ENCODE data around the gene FOXK1. TPM values are rescaled to one million over a fixed set of nuclear protein-coding genes. Genes with fewer than 3 reads are reported as not detected.

FOXK1 gene
- total and polyA plus RNA-seq, 2 of the 13 experiments (the other 11 are each of a cell fraction or from before 2014, with no cell fraction given) = 4.6 to 8.8 TPM

- BruUV-seq (replicated peaks) = no TSS peak
- no peak for TF ChIP-seq SNRNP70 (IDR thresholded peaks at IDR 0.05; ENCODE audit: low read depth, low read length)
- 0 out of 2 replicates have a peak, but pooled peaks have one; percentile 22 for TF ChIP-seq ZNF263 (CRISPR knock-in tag; IDR thresholded peaks at IDR 0.05)
- no peak for TF ChIP-seq LCORL (IDR thresholded peaks at IDR 0.05)
- no peak for TF ChIP-seq LCORL (CRISPR knock-in tag; IDR thresholded peaks at IDR 0.05)
- TF ChIP-seq ZNF30 (CRISPR knock-in tag; IDR thresholded peaks at IDR 0.05) = no peak
- TF ChIP-seq ZNF687 (CRISPR knock-in tag; IDR thresholded peaks at IDR 0.05) = peak; percentile 44
- TF ChIP-seq TFE3 (CRISPR knock-in tag; IDR thresholded peaks at IDR 0.05) = peak; percentile 75; the same call in 1 of the 2 replicates
- no peak for TF ChIP-seq ZBTB20 (CRISPR knock-in tag; IDR thresholded peaks at IDR 0.05; ENCODE audit: borderline replicate concordance, low read depth)
- TF ChIP-seq SAP130 (CRISPR knock-in tag; IDR thresholded peaks at IDR 0.05; ENCODE audit: low read depth) = peak; percentile 36; the same call in 1 of the 2 replicates
- no peak for TF ChIP-seq TERF1 (CRISPR knock-in tag; IDR thresholded peaks at IDR 0.05)
- TF ChIP-seq UBTF (CRISPR knock-in tag; IDR thresholded peaks at IDR 0.05) = 0 out of 2 replicates have a peak, but pooled peaks have one; percentile 56
These were observed 121.5 kb downstream of the FOXK1 start for GRCh38 chr7:4803397-4804241.

More at GRCh38 chr7:4803397-4804241, 121.5 kb downstream of the FOXK1 start:
- CTCF ChIA-PET (ENCODE audit: low intra/inter-chr PET ratio, low total read pairs) = no interaction called here
- Histone ChIP-seq H3K79me2 (ENCODE audit: insufficient read depth, low read length) (no peaks in the 10 kb centered on the region), H4K20me1 (ENCODE audit: insufficient read depth, low read length) (no peaks in the 10 kb centered on the region), H3K4me2 (ENCODE audit: low read depth, low read length) (peak overlapping the region; percentile 68), H3K9ac (ENCODE audit: insufficient read depth, low read depth, low read length) (no peak overlapping the region), H3K36me3 (replicated peaks in 1 of 2; ENCODE audit: control insufficient read depth in 1 of 2, insufficient read depth in 2 of 2, low read length in 2 of 2) (no peaks in the 10 kb centered on the region), H2AFZ (ENCODE audit: low read length) (no peak overlapping the region), H3K27ac (ENCODE audit: extremely low read length, insufficient read depth, low read length) (no peak overlapping the region), H3K9me3 (ENCODE audit: low read length) (no peaks in the 10 kb centered on the region), H3K4me1 (ENCODE audit: insufficient read depth, low read length) (peaks cover 8% of the 10 kb centered on the region), H3K27me3 (ENCODE audit: control insufficient read depth in 1 of 2, insufficient read depth in 2 of 2, low read length in 2 of 2) (peaks cover 6 to 36% of the 10 kb centered on the region in 2 experiments; a peak in 3 of 5 replicates), H3K4me3 (replicated peaks in 1 of 3; ENCODE audit: insufficient read depth in 1 of 3, low read depth in 2 of 3, low read length in 3 of 3) (peak overlapping the region in 2 of 3 experiments; percentile 9 to 34; a peak in 2 of 6 replicates)
- intact Hi-C loops (cut with micrococcal nuclease; ENCODE audit: unreplicated experiment) = no loop called here
- FAIRE-seq = no peak
- DNase-seq (ENCODE audit: low spot score) = peak; percentile 42
- in situ Hi-C loops (cut with HindIII; ENCODE audit: extremely low pct_ligation_motif_present, low pct_unique_long_range_greater_than_20kb) = no loop called here
- POLR2A ChIA-PET = no interaction called here
- peak; percentile 81 for ATAC-seq
- 0% methylated on average over 1 of the region's 41 CpGs for WGBS (ENCODE audit: low lambda C conversion rate)

Measured in HepG2 (cell line).